GM12872 (cell line): Measurements from ENCODE around the gene RER1.

Experiments
- TF ChIP-seq, protein P1 (sequence below): IDR thresholded peaks from 3 replicates; pipeline ENCODE4 v1.5.1; 2011; ENCODE audit warnings: low read depth, mild to moderate bottlenecking, low read length, moderate library complexity; ENCODE audit not compliant: insufficient read depth

The RER1 gene

DNA sequence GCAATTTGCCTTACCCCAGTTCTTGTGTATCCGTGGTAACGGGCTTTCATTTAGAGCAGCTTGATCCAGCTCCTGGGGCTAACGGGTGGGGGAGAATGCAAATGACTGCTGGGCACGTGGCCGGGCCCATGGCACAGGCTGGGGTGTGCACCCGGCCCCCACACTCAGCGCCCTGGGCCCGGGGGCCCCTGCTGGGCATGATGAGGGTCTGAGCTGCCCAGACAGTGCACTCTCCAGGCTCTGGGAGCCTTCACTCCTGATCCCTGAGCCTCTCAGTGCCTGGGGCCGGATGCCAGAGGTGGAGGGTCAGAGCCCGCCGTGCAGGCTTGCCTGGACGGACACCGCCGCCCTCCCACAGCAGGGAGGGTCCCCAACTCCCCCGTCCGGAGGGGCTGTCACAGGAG lies 40.8 kb downstream of the RER1 start:
- TF ChIP-seq, protein P1, sequence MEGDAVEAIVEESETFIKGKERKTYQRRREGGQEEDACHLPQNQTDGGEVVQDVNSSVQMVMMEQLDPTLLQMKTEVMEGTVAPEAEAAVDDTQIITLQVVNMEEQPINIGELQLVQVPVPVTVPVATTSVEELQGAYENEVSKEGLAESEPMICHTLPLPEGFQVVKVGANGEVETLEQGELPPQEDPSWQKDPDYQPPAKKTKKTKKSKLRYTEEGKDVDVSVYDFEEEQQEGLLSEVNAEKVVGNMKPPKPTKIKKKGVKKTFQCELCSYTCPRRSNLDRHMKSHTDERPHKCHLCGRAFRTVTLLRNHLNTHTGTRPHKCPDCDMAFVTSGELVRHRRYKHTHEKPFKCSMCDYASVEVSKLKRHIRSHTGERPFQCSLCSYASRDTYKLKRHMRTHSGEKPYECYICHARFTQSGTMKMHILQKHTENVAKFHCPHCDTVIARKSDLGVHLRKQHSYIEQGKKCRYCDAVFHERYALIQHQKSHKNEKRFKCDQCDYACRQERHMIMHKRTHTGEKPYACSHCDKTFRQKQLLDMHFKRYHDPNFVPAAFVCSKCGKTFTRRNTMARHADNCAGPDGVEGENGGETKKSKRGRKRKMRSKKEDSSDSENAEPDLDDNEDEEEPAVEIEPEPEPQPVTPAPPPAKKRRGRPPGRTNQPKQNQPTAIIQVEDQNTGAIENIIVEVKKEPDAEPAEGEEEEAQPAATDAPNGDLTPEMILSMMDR = no peak

DNA sequence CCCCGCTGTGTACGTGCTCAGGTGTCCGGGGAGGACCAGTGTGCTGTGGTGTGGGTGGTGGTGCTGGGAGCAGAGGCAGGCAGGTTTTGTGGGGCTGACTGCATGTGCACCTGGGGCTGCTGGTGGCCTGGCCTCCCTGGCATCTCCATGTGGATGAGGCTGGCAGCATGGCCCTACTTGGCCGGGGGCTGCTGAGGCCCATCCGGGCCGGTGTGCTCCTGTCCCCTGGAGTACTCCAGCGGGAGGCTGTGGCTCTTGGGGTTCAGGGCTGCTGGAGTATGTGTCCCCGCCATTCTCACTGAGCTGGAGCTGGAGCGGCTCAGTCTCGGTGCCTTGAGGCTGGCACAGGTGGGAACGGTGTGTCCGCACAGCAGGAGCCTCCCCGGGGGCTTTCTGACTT lies 41.6 kb downstream of the RER1 start:
- TF ChIP-seq, protein P1 = no peak

DNA sequence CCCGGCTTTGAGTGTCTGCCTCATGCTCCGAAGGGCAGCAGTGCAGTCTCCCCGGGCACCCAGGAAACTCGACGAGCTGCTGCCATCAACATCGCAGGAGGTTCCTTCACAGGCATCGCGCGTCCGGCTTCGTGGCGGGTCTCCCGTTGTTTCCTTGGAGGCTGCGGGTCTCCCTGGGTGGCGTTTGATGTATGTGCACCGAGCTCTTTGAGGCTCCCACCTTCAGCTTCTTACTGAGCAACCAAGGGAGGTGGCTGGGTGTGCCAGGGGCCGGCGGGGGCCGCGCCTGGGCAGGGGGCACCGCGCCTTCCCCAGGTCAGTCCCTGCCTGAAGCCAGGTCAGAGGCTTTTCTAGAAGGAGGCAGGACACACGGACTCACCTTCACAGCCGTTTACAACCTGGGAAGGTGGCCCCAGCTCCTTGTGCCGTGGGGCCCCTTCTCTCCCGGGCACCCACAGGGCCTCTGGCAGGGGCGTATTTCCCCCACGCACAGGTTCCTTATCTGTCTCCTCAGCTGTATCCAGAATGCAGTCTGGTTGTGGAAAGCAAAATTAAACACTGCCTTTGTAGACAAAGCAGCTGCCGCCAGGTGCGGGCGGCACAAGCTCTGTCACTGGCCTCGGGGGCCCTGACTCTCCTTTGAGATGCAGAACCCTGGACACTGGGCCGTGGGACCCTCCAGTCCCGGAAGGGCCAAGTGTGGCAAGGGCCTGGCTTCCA lies 42.5 kb downstream of the RER1 start:
- TF ChIP-seq, protein P1 = no peak

DNA sequence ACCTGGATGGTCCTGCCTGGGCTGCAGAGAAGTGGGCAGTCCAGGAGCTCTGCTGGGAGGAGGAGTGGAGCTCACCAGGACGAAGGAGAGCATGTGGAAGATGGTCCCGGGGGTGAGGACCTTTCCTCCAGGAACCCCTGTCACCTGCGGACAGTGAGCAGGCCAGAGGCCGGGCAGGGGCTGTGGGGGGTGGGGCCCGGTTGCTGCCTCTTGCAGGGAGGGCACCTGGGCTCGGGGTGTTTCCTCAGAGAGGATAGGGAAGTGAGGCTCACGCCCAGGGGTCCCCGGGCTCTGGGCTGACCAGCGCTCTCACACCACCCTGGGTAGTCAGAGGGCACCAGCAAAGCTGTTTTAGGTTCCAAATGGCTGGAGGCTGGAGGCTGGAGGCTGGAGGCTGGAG lies 43.5 kb downstream of the RER1 start:
- TF ChIP-seq, protein P1 = no peak

DNA sequence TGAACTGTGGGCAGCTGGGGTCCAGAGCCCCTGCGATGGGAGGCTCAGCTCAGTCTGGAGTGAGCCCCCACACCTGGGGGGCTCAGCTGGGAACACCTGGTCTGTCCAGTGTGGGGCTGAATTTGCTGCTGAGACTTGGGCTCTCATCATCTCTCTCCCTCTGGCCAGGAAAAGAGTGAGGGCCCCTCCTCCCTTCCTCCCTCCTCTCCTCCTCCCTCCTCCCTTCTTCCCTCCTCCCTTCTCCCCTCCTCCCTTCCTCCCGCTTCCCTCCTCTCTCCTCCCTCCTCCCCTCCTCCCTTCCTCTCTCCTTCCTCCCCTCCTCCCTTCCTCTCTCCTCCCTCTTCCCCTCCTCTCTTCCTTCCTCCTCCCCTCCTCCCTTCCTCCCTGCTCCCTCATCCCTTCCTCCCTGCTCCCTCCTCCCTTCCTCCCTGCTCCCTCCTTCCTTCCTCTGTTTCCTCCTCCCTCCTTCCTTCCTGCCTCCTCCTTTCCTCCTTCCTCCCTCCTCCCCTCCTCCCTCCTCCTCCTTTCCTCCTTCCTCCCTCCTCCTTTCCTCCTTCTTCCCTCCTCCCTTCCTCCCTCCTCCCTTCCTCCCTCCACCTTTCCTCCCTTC lies 44.2 kb downstream of the RER1 start:
- TF ChIP-seq, protein P1 = no peak

DNA sequence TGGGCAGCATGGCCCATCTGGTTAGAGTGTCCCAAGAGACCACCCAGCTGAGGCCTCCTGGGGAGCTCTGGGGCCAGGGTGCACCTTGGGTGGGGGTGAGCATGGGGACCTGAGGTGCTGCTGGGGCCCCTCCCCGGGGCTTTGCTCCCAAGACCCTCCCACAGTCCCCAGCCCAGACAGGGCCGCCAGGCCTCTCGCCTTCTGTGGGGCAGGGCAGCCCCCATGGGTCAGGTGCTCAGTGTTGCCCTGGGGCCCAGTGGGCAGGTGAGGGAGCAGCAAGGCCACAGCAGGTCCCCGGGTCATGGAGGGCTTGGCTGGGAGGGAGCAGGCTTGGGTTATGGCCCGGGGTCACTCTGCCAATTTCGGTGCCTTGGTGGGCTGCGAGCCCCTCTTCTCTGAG lies 45.2 kb downstream of the RER1 start:
- TF ChIP-seq, protein P1 = no peak

DNA sequence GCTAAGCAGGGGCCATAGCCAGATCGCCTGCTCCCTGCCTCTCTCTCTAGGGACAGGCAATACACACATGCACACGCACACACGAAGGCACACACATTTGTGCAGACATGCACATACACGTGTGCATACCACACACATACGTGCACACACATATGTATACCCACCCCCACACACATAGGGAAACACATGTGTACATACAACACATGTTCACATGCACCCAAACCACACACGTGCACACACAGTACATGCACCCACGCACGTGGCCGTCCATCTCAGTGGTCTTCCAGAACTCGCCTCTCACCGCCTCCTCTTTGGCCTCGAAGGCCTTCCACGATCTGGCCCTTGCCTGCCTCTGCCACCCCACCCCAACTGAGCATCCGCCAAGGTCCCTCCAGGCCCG lies 46.0 kb downstream of the RER1 start:
- TF ChIP-seq, protein P1 = no peak
